ENCODE results near the gene SESN3.
"Not testable (repeated sequence)": the region's sequence is repeated elsewhere in the genome, so short reads cannot be mapped to it uniquely, and the experiment has no call there.

SESN3 gene

DNA sequence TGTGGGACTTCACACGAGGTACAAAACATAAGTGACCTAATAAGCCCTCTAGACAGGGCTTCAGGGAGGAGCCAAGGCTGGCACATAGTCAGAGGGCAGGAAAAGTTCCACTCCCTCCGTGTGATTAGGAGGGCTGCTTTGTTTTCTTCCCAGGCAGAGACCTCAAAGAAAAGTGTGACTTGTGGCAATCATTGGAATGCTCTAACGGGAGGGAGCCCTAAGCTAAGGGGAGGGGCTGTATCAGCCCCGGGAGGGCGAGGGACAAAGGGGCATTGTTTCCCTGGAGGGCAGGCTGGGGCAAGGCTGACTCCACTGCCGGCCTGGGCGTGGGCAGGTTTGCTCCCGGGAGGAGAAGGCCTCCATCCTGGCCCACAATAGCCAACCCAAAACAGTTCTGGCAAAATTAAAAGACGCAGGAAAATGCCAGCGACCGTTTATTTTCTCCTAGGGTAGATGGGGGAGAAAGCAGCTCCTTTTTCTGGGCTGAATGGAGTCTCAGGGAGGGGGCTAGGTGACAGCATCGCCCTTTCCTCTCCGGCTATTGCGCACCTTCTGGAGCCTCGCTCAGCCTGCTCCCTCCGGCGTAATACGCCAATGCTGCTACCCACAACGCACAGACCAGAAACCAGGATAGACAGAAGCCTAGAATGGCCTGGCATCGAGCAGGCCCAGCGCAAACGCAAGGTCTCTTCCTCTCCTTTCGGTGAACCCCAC is 81.2 kb downstream of the SESN3 start:
- peak; percentile 68 for DNase-seq

DNA sequence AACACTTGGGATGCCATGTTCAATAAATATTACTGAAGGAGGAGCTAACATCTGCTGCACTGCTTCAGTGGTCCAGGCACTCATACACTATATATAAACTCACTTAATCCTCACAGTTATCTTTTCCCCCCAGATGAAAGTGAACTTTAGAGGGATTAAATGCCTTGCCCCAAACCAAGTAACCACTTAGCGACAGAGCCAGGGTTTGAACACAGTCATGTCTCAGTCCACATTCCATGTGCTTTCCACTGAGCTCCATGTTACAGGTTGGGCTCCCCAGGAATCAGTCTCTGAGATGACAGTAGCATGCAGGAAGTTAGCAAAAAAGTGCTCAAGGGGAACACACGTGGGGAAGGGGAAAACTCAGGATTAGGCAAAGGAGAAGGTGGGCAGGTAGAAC is 82.1 kb downstream of the SESN3 start:
- DNase-seq = no peak

DNA sequence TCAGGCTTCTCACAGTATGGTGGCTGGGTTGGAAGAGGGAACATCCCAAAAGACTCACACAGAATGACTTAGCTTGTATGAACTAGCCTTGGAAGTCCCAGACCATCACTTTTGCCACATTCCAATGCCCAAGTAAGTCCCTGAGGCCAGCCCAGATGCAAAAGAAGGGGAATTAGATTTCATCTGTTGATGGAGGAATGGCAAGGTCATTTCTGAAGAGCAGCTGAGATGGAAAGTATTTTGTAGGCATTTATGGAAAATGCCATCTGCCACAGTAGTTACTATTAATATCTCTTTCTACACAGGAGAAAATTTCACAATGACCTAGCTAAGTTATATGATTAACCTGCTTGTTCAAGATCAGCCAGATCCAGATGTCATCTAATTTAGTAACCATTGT is 82.6 kb downstream of the SESN3 start:
- no peak for DNase-seq

DNA sequence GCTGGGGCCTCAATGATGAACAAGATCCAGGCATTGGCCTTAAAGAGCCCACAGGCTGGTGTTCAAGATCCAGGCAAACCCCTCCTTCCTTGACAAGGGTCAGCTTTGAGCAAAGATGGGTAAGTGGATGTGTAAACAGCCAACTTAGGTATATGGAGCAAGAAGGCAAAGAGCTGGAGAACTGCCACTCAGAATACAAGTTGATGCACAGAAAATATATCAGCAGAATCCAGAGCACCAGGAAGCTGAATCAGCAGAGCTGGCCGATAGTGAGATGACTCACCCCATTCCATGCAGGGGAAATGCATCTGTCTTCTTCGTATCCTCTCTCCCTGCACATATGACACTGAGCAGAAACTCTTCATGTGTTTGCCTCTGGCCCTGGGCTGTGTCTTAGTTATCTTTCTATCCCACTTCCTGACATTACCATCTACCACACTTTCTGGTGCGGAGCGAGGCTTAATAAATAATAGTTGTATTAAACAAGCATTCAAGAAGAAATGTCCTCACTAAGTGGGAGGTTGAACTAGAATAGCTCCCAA is 83.6 kb downstream of the SESN3 start:
- peak; percentile 17 for DNase-seq

DNA sequence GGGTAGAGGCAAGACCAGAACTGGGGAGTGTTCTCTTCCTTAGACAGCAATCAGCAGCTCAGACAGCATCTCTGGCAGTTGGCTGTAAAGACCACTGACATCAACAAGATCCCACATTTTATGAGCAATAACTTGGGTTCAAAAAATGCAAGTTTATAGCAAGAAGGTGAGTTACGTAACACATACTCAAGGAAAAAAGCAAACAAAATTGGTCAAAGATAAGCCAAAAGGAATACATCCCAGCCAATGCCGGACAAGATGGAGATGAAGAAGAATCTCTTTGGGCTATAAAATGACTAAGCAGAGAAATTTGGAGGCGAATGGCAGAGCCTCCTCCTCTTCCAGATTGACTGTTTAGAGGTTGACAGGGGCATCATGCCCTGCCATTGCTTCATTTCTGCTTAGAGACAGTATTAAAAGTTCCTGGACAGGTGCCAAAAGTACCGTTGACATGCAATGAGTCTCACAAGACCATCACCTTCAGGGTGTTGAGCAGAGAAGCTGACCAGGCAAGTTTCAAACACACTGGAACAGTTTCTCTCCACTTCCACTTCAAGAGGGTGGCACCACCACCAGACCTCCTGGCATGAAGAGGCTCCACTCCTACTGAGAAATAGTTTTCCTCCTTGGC is 85.5 kb downstream of the SESN3 start:
- DNase-seq = peak; percentile 25

DNA sequence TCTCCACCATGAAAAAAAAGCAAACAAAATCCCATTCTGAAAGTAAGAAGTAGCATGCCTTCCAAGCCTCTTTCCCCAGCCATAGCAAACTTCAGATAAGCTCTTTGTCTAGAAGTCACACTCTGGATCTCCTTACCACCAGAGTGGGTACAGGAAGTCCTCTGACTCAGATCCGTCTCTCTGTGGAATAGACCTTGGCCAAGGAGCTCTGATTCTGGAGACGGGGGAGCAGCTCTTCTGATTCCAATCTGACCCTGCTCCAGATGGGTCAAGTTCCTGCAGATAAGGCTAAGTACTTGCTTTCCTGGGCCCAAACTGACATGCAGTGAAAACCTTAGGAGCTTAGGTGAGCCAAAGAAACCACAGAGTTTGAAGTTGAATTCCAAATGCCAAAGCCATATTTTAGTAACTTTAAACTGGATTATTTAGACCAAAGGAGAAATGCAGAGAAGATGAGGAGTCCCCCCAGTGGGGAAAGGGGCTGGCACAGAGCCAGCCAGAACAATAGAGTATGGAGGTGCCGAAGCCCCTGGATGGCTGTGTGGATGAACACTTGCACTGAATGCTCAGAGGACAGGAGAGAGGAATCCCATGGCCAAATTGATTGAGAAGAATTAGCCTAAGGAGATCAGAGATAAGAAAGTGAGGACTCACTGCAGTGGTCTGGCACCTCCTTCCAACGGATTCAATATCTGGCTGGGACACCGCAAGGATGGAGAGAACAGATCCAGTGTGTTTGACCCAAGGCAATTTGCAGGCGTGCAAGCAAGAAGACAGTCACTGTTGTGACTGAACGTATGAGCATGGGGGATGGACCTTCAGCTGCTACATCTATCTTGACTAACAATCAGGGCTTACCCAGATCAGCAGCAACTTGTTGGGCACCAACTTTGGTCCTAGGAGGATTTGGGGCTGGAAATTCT is 86.4 kb downstream of the SESN3 start:
- no peak for DNase-seq

DNA sequence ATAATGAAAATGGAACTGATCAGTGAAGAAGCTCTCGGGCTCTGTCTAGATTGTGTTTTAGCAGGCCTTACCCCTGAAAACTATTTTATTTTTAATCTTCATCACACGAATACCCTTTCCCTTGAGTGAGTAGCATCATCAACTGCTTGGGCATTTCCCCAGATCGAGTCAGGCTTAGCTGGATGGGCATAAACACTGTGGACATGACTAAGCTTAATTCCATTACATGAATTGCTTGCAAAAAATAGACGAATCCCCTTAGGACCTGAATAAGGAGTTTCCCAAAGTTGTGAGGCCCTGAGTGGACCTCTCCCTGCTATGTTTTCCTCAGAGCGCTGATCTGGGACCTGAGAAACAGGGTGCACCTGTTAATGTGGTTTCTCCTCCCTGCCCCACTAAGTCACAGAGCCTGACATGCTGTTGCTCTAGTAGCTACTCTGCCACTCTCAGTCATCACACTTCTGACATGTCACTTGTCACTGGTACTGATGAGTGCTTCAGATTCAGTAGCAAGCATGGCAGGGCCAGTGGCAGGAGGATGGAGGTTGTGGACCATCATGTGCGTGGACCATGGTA is 87.8 kb downstream of the SESN3 start:
- DNase-seq = no peak

DNA sequence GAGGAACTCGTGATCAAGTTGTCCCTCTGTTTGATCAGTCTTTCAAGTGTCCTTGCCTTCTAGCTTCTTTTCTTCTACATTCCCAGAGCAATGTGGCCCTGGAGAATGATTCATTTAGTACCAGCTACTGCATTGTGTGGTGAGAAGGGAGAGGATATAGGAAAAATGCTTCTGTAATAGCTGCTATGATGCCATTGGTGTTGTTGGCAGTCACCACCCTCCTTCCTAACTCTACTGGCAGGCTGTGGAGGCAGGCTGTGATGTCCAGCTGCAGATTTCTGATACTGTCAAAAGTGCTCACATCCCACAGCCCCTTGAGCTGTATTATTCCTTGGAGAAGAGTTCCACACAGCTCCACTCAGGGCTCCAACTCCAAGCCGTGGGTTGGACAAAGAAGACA is 88.6 kb downstream of the SESN3 start:
- no peak for DNase-seq

DNA sequence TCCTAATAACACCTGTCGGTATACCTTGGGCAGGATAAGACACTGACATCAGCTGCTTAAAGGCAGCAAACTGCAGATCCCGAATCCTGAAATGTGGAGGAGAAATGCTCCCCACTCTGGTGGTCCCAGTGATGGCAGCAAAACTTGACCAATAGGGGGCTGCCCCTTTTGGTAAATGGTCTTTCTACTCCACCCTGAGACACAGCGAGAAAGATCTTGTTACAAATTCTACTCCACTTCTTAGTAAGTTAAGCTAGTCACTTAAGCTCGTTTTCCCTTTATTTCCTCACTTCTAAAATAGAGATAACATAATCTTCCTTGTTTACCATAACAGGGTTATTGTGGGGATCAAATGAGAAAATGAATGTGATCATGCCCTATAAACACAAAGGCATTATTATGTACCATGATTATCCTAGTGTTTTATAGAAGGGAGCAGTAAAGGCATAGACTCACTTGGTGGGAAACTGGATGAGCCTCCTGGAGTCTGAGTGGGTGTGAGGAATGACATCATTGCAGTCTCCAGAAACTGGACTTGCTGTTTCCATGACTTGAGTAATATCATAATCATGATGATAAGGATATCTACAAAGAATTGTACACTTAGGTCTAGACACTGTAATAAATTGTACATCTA is 90.5 kb downstream of the SESN3 start:
- no peak for DNase-seq

DNA sequence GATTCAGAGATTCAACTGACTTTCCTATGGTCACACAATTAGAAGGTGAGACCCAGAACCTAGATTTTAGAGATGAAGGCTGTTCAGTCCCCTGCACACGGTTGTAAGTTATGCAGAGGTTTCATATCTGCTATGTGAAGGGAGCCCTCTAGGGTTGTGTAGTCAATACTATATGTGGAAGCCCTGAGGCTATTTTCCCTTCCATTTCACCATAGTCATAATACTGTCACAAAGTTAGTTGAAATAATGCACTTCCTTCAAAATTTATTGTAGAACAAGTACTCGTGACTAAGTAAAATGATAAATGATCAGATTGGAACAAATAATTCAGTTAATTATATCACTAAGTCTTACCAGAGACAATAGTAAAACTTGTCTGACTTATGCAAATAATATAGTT is 92.6 kb downstream of the SESN3 start:
- DNase-seq = no peak

DNA sequence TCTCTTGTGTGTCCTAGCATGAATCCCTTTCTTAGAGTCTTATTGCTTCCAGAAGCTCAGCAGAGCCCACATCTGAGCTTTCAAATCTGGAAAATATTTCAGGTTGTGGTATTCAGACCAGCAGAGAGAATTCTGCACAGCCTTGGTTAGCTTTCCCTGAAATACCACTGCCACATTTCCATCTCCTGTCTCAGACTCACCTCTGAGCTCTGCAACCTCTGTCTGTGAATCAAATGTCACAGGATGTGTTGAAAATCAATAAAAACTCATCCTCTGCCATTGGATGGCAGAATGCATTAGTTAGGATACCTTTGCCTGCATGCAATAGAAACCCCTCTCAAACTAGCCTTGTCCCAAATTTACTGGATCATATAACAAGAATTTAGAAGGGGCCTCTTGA is 93.7 kb downstream of the SESN3 start:
- no peak for DNase-seq

DNA sequence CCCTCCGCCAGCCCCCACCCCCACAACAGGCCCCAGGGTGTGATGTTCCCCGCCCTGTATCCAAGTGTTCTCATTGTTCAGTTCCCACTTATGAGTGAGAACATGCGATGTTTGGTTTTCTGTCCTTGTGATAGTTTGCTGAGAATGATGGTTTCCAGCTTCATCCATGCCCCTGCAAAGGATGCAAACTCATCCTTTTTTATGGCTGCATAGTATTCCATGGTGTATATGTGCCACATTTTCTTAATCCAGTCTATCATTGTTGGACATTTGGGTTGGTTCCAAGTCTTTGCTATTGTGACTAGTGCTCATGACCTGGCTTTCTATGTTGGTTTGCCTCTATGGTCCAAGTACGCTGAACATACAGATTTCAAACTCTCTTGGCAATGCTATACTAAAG is 94.3 kb downstream of the SESN3 start:
- DNase-seq = not testable (repeated sequence)

DNA sequence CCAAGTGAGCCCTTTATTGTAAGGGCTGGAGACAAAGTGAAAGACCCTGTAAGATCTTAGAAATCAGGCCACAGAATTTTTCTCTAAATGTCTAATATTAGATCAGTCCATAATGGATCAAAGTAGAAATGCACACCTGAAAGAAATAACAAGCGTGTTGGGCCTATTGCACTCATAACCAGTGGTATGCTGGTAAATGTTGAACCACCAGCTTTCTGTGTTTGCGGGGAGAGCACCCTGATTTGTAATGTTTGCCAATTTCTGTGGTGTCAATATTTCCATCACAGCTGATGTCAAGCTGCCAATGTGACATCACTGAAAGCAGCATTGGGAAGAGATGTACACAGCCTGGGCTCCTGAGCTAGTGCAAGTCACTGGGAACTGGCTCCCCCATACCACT is 95.1 kb downstream of the SESN3 start:
- DNase-seq = no peak

DNA sequence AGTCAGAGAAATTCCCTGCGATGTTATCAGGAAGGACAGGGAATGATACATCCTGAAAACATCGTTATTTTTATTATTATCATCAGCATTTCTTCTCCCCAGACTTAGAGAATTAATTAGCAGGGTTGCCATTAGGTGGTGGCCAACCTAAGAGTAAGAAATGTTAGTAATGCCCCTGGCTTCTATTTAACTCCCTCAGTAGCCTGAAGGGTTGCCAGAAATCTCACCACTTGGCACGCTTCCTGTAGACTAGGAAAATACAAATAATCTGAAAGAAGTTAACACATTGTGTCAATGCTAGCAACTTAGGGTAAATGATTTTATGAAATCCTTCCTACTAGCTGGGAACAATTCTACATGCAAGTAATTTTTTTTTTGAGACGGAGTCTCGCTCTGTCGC is 95.8 kb downstream of the SESN3 start:
- DNase-seq = peak; percentile 58

DNA sequence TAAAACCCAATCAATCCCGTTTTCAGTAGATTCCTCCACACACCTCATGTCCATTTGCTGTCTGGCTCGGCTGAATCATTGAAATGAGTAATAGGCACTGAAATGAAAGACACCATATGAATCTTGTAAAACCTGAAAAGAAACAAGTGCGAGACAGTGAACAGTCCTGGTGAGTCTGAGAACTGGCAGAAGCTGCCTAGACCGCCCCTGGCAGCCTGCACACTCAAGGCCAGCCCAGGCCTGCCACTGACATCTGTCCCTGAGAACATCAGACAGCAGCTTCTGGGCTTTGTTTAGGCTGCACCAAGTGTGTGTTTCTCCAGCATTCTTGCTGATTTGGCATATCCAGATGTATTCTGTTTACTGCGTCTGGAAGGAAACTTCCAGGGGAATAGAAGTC is 96.5 kb downstream of the SESN3 start:
- DNase-seq = peak; percentile 93

DNA sequence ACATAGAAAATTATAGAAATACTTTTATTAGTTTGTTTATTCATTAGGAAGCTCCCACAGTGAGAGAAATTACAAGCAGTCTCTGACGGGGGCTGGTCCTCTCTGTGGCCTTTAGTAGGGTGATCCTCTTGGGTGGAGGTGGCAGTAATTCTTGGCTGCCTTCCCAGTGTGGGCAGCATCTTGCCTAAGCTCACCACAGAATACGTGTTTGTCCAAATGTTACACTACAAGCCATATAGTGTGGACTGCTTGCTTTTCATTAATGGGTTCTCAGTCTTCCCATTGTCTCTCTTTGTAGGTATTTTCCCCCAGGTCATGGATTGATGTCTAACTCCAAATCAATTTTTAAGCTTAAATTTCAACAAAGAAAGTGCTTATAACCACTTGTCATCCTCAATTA is 98.0 kb downstream of the SESN3 start:
- DNase-seq = peak; percentile 70

DNA sequence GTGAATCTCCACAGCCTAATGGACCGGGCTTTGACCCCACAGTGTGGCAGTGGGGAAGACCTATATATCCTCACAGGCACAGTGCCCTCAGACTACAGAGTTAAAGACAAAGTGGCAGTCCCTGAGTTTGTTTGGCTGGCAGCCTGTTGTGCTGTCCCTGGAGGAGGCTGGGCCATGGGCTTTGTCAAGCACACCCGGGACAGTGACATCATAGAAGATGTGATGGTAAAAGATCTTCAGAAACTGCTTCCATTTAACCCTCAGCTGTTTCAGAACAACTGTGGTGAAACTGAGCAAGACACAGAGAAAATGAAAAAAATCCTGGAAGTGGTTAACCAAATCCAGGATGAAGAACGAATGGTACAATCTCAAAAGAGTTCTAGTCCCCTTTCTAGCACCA is 102.4 kb downstream of the SESN3 start:
- no peak for DNase-seq

DNA sequence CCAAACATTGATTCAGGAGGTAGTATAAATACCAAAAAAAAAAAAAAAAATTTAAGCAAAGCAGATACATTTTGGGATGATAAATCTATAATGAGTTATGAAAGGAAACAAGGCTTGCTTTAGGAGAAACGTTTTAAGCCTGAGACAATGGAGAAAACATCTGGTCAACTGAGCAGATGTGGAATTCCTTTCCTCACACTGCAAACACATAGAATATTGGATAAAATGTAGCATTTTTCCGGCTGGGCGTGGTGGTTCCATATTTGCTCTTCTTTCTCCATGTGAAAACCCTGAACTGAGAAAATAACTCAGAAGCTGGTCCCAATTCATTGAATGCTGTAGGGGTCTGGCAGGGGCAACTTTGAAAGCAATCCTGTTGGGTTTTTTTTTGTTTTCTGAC is 107.4 kb downstream of the SESN3 start:
- no peak for DNase-seq

DNA sequence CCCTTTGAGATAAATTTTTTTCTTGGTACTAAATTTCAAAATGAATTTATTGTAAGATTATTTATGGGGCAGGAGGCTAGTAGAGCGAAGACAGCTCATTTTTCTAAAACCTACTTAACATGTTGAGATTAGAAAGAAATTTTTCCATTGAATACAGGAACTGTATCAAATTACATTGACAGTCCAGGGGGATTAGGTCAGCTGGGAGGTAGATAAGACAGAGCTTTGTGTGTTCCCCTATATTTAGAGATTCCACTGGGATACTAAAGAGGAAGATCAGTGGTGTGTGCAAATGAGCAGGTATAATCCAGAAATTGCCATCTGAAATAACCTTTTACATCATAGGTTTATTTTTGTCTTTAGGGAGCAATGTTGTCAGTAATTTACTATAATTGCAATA is 109.3 kb downstream of the SESN3 start:
- no peak for DNase-seq

DNA sequence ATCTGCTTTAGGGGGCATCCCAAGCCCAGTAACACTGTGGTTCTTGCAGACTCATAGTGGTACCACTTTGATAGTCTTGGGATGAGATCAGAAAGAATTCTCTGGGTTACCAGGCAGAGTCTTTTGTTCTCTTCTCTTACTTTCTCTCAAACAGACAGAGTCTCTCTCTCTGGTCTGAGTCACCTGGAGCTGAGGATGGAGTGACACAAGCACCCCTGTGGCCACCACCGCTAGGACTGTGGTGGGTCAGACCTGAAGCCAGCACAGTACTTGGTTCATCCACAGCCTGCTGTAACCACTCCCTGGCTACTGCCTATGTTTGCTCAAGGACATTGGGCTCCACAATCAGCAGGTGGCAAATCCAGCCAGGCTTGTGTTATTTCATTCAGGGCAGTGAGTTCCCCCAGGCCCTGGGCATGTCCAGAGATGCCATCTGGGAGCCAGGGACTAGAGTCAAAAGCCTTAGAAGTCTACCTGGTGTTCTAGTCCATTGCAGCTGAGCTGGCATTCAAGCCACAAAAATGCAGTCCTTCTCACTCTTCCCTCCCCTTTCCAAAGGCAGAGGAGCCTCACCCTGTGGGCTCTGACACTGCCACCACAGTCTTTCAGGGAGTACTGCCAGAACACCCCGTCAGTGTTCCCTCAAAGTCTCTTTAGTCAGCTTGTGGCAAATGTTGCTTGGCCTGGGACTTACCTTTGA is 111.5 kb downstream of the SESN3 start:
- no peak for DNase-seq

DNA sequence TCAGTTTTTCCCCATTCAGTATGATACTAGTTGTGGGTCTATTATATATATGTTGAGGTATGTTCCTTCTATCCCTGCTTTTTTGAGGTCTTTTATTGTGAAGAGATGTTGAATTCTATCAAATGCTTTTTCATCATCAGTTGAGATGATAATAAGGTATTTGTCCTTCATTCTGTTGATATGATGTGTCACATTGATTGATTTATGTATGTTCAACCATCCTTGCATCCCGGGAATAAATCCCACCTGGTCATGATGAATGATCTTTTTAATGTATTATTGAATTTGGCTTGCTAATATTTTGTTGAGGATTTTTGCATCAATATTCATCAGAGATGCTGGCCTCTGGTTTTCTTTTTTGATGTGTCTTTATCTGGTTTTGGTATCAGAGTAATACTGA is 115.4 kb downstream of the SESN3 start:
- no peak for DNase-seq
